PC-9 (cell line): Measurements from ENCODE around the gene MAN1B1.

Source experiments
- EZH2 ChIP-seq: fragments of 200-600 bp; sonication (generic); IDR thresholded peaks from 2 replicates; pipeline ENCODE4 v1.8.0; 2017; ENCODE audit warnings: antibody characterized with exemption, low read depth
- TF ChIP-seq, protein P1 (sequence below): fragments of 200-600 bp; sonication (generic); conservative IDR thresholded peaks from 2 replicates; pipeline ENCODE4 v1.6.1; 2017; ENCODE audit warnings: mixed run types, antibody characterized with exemption, mild to moderate bottlenecking, moderate library complexity

DNA sequence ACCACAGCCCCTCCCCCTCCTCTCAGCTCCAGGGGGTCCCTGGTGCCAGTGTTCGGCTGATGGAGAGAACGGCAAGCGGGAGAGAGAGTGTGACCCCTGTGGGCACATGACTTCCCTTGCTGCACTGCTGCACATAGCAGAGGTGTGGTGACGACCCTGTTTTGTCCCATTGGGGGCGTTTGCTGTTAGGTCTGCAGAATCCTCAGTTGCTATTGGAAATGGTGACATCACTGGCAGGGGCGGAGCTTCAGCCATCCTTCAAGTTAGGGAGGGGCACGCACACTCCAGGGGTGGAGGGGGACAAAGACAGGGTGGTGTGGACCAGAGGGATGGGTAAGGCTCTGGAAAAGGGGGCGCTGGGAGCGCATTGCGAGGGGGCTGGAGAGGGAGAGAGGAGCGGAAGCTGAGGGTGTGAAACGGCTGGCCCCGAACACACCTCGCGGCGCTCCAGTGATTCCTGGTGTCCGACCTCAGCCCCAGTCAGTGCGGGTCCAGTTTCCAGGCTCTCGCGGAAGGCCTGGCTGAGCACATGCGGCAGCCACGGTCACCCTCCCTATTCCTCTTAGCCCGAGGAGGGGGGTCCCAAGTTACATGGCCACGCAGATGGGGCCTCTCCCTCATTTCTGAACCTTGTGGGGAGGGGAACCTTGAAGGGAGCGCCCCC lies 51.4 kb downstream of the MAN1B1 start:
- TF ChIP-seq, protein P1, sequence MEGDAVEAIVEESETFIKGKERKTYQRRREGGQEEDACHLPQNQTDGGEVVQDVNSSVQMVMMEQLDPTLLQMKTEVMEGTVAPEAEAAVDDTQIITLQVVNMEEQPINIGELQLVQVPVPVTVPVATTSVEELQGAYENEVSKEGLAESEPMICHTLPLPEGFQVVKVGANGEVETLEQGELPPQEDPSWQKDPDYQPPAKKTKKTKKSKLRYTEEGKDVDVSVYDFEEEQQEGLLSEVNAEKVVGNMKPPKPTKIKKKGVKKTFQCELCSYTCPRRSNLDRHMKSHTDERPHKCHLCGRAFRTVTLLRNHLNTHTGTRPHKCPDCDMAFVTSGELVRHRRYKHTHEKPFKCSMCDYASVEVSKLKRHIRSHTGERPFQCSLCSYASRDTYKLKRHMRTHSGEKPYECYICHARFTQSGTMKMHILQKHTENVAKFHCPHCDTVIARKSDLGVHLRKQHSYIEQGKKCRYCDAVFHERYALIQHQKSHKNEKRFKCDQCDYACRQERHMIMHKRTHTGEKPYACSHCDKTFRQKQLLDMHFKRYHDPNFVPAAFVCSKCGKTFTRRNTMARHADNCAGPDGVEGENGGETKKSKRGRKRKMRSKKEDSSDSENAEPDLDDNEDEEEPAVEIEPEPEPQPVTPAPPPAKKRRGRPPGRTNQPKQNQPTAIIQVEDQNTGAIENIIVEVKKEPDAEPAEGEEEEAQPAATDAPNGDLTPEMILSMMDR, result no peak
- TF ChIP-seq EZH2, result no peak
